ENCODE data around the gene TSTD1. TPM values are rescaled to one million over a fixed set of nuclear protein-coding genes. Genes with fewer than 3 reads are reported as not detected.
"Not testable (repeated sequence)": the region's sequence is repeated elsewhere in the genome, so short reads cannot be mapped to it uniquely, and the experiment has no call there.

Gene TSTD1
- total RNA-seq, 1 donor: 0.72 TPM

- Histone ChIP-seq H3K4me2 (ENCODE audit: insufficient read depth, low read length) (no peak overlapping the region), H3K4me1 (ENCODE audit: insufficient read depth, low read length) (no peaks in the 10 kb centered on the region), H3K4me3 (ENCODE audit: insufficient read depth, low read length) (no peak overlapping the region), H3K9me3 (ENCODE audit: low read depth, low read length) (no peaks in the 10 kb centered on the region), H3K36me3 (ENCODE audit: insufficient read depth, low read length) (no peaks in the 10 kb centered on the region), H3K79me2 (ENCODE audit: insufficient read depth, low read length) (no peaks in the 10 kb centered on the region), H2AFZ (ENCODE audit: low read length) (no peak overlapping the region), H3K27ac (ENCODE audit: low read depth, low read length) (no peak overlapping the region), H4K20me1 (ENCODE audit: insufficient read depth, low read length) (no peaks in the 10 kb centered on the region), H3K27me3 (ENCODE audit: insufficient read depth, low read length) (no peaks in the 10 kb centered on the region)
- no peak for TF ChIP-seq CTCF (IDR thresholded peaks at IDR 0.05; ENCODE audit: extremely low read depth, low read depth, low read length)
- peak; percentile 73 for DNase-seq (ENCODE audit: insufficient read length, low spot score, missing footprints)
Observed at GRCh38 chr1:161032409-161032808, 6.4 kb downstream of the TSTD1 start.

- Histone ChIP-seq H3K36me3 (ENCODE audit: insufficient read depth, low read length) (no peaks in the 10 kb centered on the region), H4K20me1 (ENCODE audit: insufficient read depth, low read length) (no peaks in the 10 kb centered on the region), H3K4me2 (ENCODE audit: insufficient read depth, low read length) (no peak overlapping the region)
Observed at GRCh38 chr1:161031874-161032273, 6.9 kb downstream of the TSTD1 start.

GRCh38 chr1:161029466-161029865 lies 9.3 kb downstream of the TSTD1 start:
- not testable (repeated sequence) for H3K79me2 ChIP-seq (ENCODE audit: insufficient read depth, low read length); DNase-seq (ENCODE audit: insufficient read length, low spot score, missing footprints); H3K4me1 ChIP-seq (ENCODE audit: insufficient read depth, low read length)

More at GRCh38 chr1:161031874-161032273, 6.9 kb downstream of the TSTD1 start:
- DNase-seq (ENCODE audit: insufficient read length, low spot score, missing footprints): no peak
- Histone ChIP-seq H3K4me3 (ENCODE audit: insufficient read depth, low read length) (no peak overlapping the region), H3K27ac (ENCODE audit: low read depth, low read length) (no peak overlapping the region), H3K9me3 (ENCODE audit: low read depth, low read length) (no peaks in the 10 kb centered on the region), H3K79me2 (ENCODE audit: insufficient read depth, low read length) (no peaks in the 10 kb centered on the region), H2AFZ (ENCODE audit: low read length) (no peak overlapping the region), H3K4me1 (ENCODE audit: insufficient read depth, low read length) (no peaks in the 10 kb centered on the region), H3K27me3 (ENCODE audit: insufficient read depth, low read length) (no peaks in the 10 kb centered on the region)
- no peak for TF ChIP-seq CTCF (IDR thresholded peaks at IDR 0.05; ENCODE audit: extremely low read depth, low read depth, low read length)

GRCh38 chr1:161026954-161027353 lies 11.8 kb downstream of the TSTD1 start:
- H3K79me2 ChIP-seq (ENCODE audit: insufficient read depth, low read length); H3K4me2 ChIP-seq (ENCODE audit: insufficient read depth, low read length); H3K27me3 ChIP-seq (ENCODE audit: insufficient read depth, low read length); H3K4me3 ChIP-seq (ENCODE audit: insufficient read depth, low read length); DNase-seq (ENCODE audit: insufficient read length, low spot score, missing footprints); H3K27ac ChIP-seq (ENCODE audit: low read depth, low read length); H4K20me1 ChIP-seq (ENCODE audit: insufficient read depth, low read length); H3K9me3 ChIP-seq (ENCODE audit: low read depth, low read length); H2AFZ ChIP-seq (ENCODE audit: low read length); H3K4me1 ChIP-seq (ENCODE audit: insufficient read depth, low read length); H3K36me3 ChIP-seq (ENCODE audit: insufficient read depth, low read length): not testable (repeated sequence)

More at GRCh38 chr1:161029466-161029865, 9.3 kb downstream of the TSTD1 start:
- not testable (repeated sequence) for H2AFZ ChIP-seq (ENCODE audit: low read length); H3K9me3 ChIP-seq (ENCODE audit: low read depth, low read length); H3K4me3 ChIP-seq (ENCODE audit: insufficient read depth, low read length); H3K27me3 ChIP-seq (ENCODE audit: insufficient read depth, low read length); H4K20me1 ChIP-seq (ENCODE audit: insufficient read depth, low read length); H3K36me3 ChIP-seq (ENCODE audit: insufficient read depth, low read length); H3K27ac ChIP-seq (ENCODE audit: low read depth, low read length); H3K4me2 ChIP-seq (ENCODE audit: insufficient read depth, low read length)

GRCh38 chr1:161022432-161022831 lies 16.3 kb downstream of the TSTD1 start:
- Histone ChIP-seq H3K27me3 (ENCODE audit: insufficient read depth, low read length) (peaks cover 34% of the 10 kb centered on the region), H3K4me1 (ENCODE audit: insufficient read depth, low read length) (peaks cover 14% of the 10 kb centered on the region)
- not testable (repeated sequence) for H4K20me1 ChIP-seq (ENCODE audit: insufficient read depth, low read length); H3K4me2 ChIP-seq (ENCODE audit: insufficient read depth, low read length); DNase-seq (ENCODE audit: insufficient read length, low spot score, missing footprints); H3K27ac ChIP-seq (ENCODE audit: low read depth, low read length); H3K36me3 ChIP-seq (ENCODE audit: insufficient read depth, low read length); H3K79me2 ChIP-seq (ENCODE audit: insufficient read depth, low read length); H3K4me3 ChIP-seq (ENCODE audit: insufficient read depth, low read length); H3K9me3 ChIP-seq (ENCODE audit: low read depth, low read length); H2AFZ ChIP-seq (ENCODE audit: low read length)

Data from osteoblast (primary cell).